Right forelimb (tissue), 1 donor: Measurements from ENCODE around the gene MUC7.
"Not testable (repeated sequence)": the region's sequence is repeated elsewhere in the genome, so short reads cannot be mapped to it uniquely, and the experiment has no call there.

Source experiments
- DNase-seq: peaks from one replicate; pipeline ENCODE4 v3.0.0-alpha.2; 2018

Gene MUC7

GRCh38 chr4:70471897-70472296 is at the start of gene MUC7:
MUC7 (plus strand) TSS chr4:70472197; CDS start chr4:70474022, 1,825 bp downstream.
- no peak for DNase-seq

GRCh38 chr4:70425306-70425705 is 46.7 kb upstream of the MUC7 start:
- no peak for DNase-seq

- no peak for DNase-seq
Measured at GRCh38 chr4:70426789-70427188, 45.2 kb upstream of the MUC7 start.

DNA sequence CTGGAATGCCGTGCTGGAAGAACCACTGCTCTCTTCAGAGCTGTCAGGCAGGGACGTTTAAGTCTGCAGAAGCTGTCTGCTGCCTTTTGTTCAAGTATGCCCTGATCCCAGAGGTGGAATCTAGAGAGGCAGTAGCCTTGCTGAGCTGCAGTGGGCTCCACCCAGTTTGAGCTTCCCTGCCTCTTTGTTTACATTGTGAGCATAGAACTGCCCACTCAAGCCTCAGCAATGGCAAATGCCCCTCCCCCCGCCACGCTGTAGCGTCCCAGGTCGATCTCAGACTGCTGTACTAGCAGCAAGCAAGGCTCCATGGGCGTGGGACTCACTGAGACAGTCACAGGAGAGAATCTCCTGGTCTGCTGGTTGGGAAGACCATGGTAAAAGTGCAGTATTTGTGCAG is 34.8 kb upstream of the MUC7 start:
- no peak for DNase-seq

GRCh38 chr4:70442474-70442873 is 29.5 kb upstream of the MUC7 start:
- no peak for DNase-seq

DNA sequence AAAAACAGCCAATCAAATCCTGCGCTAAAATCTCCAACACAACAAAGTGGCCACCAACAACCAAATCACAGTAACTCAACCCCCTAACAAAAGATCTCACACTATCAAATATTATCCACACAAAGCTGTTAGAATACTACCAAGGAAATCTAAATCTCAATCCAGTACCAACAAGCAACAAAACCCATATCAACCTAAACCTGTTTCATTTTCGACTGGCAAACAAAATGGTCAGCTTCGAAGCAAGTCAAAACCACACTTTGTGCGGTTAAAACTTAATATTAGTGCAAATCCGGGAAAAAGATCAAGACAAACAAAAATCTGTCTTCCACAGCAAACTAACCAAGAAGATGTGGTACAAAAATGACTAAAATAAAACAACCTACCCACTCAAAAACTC is 28.7 kb upstream of the MUC7 start:
- DNase-seq: no peak

GRCh38 chr4:70449220-70449619 is 22.8 kb upstream of the MUC7 start:
- DNase-seq: no peak

GRCh38 chr4:70452946-70453345 is 19.1 kb upstream of the MUC7 start:
- no peak for DNase-seq

DNA sequence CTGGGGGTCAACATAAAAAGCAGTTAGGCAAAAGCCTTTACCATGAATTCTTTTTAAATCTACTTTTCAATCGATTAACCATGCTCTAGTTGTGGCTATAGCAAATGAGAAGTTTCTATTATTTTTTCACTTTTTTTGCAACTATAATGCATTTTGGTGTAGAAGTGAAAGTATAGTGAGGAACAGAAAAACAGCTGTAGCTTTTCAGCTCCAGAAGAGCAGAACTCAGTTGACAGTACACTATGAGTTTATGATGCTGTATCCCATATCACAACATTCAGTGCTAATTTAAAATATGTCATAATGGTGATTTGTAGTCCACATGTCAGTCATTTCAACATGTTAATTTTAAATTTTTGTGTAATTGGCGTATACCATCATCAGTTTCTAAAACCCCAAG is 8.7 kb upstream of the MUC7 start:
- no peak for DNase-seq

- no peak for DNase-seq
Measured at GRCh38 chr4:70473679-70474078, 1.7 kb downstream of the MUC7 start.

- DNase-seq: no peak
Measured at GRCh38 chr4:70488748-70489147, 16.8 kb downstream of the MUC7 start.

DNA sequence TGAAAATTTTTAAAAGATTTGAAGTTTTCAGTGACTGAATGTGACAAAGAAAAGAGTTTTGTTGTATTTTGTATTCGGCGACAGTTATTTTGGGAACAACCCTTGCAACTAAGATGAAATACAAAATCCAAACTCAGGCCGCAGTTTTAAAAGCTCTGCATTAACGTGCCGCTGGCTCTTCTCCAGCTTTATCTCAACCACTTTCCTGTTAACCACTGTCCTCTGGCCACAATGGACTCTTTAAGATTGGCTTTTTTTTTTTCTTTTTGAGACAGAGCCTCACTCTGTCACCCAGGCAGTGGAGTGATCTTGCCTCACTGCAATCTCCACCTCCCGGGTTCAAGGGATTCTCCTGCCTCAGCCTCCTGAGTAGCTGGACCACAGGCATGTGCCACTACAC is 24.2 kb downstream of the MUC7 start:
- no peak for DNase-seq

GRCh38 chr4:70501838-70502237 is 29.8 kb downstream of the MUC7 start:
- not testable (repeated sequence) for DNase-seq

- DNase-seq: no peak
Measured at GRCh38 chr4:70504733-70505132, 32.7 kb downstream of the MUC7 start.

DNA sequence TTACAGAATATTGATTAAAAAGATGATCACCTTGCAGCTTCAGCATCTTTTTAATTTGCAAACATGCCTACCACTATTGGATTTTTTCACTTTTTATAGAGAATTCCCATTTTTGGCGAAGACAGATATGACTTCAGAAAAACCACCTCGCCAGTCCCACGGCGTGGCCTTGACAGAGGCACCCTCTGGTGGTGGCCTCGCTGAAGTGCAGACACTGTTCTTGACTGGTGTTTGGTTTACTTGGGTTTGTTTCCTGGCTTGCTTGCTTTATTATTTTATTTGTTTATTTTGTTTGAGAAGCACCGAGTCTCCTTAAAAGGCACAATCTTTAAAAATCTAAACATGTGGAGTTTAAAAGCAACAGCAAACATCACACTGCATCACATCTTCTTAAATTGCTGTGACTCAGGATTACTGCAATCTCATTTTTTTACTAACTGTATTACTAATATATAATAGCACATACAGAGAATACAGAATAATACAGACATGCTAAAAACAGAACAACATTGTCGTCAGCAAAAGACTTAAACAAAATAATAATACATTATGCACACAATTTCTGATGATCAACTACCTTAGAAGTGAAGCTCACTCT is 33.3 kb downstream of the MUC7 start:
- DNase-seq: peak; percentile 78

DNA sequence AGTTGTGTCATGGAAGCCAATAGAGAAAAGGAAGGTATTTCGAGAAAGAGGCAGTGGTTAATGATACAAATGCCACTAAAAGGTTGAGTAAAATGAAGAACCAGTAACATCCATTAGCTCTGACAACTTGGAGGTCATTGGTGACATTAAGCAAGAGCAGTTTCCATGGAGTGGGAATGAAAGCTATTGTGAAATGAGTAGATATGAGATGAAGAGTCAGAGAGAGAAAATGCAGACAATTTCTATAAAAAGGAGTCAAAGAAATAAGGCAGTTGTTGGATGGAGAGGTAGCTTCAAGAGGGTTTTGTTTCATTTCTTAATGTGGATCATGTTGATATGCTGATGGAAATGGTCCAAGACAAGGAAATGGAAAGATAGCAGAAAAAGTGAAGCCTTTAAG is 36.8 kb downstream of the MUC7 start:
- no peak for DNase-seq

DNA sequence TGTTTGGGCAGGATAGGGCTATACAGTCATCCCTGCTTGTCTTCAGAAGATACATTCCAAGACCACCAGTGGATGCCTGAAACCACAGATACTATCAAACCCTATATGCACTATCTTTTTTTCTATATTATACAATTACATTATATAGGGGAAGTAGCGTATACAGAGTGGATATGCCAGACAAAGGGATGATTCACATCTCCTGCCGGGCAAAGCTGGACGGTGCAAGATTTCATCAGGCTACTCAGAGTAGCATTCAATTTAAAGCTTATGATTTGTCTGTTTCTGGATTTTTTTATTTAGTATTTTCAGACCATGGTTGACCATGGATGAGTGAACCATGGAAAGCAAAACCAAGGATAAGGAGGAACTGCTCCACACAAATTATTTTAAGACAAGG is 39.4 kb downstream of the MUC7 start:
- DNase-seq: no peak

DNA sequence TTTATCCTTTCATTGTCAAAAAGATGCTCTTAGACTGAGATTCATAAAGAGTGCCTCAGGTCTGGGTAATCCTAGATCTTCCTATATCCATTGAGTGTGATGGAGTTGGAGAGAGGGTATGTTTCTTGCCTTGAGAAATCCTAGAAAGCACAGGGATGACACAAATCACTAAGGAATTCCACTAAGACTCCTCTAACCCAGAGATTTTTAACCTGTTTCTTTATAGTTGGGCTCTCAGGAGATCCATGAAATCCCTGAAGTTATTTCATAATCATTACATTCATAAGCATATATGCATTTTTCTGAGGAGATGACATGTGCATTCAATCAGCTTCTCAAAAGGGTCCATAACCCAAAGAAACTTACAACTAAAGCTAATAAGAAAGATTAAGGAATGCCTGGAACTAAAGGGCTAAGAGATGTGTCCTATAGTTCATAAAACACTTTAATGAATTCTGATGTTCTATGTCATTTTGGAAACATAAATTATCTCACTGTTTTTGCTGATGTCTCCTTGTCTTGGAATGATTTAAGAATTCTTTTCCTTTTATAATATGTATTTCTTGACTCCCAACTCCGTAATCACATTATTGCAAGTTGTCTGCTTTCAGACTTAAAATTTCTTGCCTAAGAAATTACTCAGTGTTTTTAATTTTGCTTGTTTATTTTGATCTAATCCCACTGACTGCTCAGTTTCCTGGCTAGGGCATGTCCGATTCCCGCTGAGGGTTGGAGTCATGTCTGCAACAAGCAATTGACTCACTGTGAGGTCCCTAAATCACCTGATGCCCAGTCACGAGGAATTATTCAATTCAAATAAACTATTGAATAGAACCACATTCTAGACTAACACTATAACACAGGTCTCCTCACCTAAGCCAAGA is 43.6 kb downstream of the MUC7 start:
- no peak for DNase-seq

DNA sequence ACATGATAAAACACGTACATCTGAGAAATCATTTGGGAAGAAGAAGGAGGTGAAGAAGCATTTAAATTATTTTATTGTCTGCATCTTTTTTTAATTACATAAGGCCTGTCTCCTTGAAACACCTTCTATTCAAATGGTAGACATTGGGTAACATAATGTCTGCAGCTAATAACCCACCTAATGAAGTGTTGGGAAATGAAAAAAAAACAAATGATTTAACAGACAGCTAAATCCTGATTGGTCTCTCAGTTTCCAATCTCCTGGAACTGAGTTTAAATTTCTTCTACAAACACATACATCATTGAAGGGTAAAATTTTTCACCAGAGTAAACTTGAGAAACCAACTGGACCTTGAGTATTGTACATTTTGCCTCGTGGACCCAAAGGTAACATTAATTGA is 46.3 kb downstream of the MUC7 start, which contains the start of gene AMTN:
AMTN (plus strand) TSS at position 301 of the 400 bp plus-strand sequence. CDS start 209 bp downstream, outside the sequence.
- DNase-seq: no peak

DNA sequence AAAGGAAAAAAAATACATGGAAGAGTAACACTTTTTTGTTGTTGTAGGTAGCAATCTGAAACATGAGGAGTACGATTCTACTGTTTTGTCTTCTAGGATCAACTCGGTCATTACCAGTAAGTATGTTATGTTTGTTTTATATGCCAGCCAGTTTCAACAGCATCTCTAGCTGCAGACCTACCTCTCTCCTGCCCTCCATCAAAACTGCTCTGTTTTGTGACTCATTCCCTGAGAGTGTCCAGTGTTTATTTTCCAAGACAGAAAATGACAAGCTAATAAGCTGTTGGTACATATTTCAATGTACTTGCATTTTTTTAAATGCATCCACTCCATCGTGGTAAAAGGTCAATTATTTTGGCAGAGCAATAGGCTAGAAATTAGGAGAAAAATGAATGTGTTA is 46.7 kb downstream of the MUC7 start:
- DNase-seq: no peak

- no peak for DNase-seq
Measured at GRCh38 chr4:70522626-70523025, 50.6 kb downstream of the MUC7 start.

- no peak for DNase-seq
Measured at GRCh38 chr4:70530997-70531396, 59.0 kb downstream of the MUC7 start.

DNA sequence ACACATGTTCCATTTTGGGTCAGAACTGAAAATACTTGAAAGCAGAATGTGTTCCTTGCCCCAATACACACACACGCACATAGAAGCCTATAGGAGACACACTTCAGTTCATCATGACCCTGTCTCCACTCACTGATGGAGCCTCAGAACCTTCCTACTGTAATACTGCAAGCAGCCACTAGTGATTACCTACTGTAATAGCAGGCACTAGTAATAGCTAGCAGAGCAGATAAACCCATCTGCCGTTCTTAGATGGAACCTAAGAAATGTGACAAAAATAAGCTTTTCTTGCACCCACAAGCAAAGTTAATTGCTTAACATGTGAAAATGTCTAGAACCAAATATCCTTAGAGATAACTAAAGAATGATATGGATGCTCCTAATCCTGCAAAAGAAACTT is 60.0 kb downstream of the MUC7 start:
- DNase-seq: no peak
